PFSK-1 (cell line): Measurements from ENCODE around the gene NRXN3.

Source experiments
- POLR2AphosphoS5 ChIP-seq: IDR thresholded peaks from 2 replicates; pipeline ENCODE4 v1.6.1; 2012; ENCODE audit warnings: low read depth, mild to moderate bottlenecking, control low read depth, low read length, moderate library complexity
- SIN3A ChIP-seq: IDR thresholded peaks from 2 replicates; pipeline ENCODE4 v1.6.1; 2012; ENCODE audit warnings: mild to moderate bottlenecking, low read length, moderate library complexity, borderline replicate concordance; ENCODE audit not compliant: insufficient read depth

DNA sequence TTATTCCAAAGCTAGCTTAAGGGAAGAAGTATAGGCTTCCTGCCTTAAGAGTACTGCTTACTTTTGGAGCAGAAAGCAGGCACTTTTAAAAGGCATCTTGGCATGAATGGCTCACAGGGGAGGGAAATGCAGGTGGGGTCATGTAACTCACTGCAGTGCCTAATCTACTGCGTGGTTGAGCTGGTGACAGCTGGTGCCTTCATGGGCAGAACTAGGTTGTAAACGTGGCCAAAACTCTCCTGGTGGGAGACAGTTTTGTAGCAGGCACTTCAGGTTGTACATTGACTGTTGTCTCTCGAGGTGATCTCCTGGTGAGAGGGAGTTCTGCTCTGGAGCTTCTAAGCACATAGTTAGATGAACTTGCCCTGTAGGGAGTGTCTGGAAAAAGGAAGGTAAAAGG lies 1078.6 kb downstream of the NRXN3 start:
- no peak for TF ChIP-seq POLR2AphosphoS5
- no peak for TF ChIP-seq SIN3A
